Stomach (tissue), 9 donors: Measurements from ENCODE around the gene USP48. TPM values are rescaled to one million over a fixed set of nuclear protein-coding genes. Genes with fewer than 3 reads are reported as not detected.

Experiments
- DNase-seq, 2 donors: peaks; one replicate each; pipeline versions ENCODE4 v3.0.0 to v3.0.0-alpha.2; 2013 to 2019
- H3K27ac ChIP-seq, 5 donors: fragments of 200-600 bp in 4 of 5; sonication (generic) in 4 of 5; one replicate each; pipeline ENCODE4 v1.5.1; 2013 to 2019; ENCODE audit warnings: mild to moderate bottlenecking in 1 of 5, moderate library complexity in 1 of 5
- H3K27me3 ChIP-seq, 3 donors: fragments of 200-600 bp; sonication (generic); one replicate each; pipeline ENCODE4 v1.5.1; 2017 to 2019; ENCODE audit warnings: mixed run types in 1 of 3
- H3K36me3 ChIP-seq, 4 donors: fragments of 200-600 bp; sonication (generic); 1 replicate in 3 of 4; 2 replicates in 1 of 4; pipeline ENCODE4 v1.5.1; 2016 to 2019
- H3K4me1 ChIP-seq, 4 donors: fragments of 200-600 bp; sonication (generic); one replicate each; pipeline ENCODE4 v1.5.1; 2016 to 2019
- H3K4me3 ChIP-seq, 4 donors: fragments of 200-600 bp; sonication (generic) in 3 of 4; one replicate each; pipeline ENCODE4 v1.5.1; 2016 to 2019; ENCODE audit warnings: mild to moderate bottlenecking in 1 of 4
- H3K9me3 ChIP-seq, 4 donors: fragments of 200-600 bp; sonication (generic); one replicate each; pipeline ENCODE4 v1.5.1; 2016 to 2019
- CTCF ChIP-seq, 7 experiments: fragments of 450-650 bp in 4 of 7; fragments of 200-600 bp in 3 of 7; sonication (generic) in 3 of 7; IDR thresholded peaks; one replicate each; pipeline ENCODE4 v1.5.1; 2016 to 2019; ENCODE audit warnings: antibody characterized with exemption in 7 of 7, control low read depth in 2 of 7, mild to moderate bottlenecking in 1 of 7
- EP300 ChIP-seq: sonication (generic); formaldehyde crosslinking; IDR thresholded peaks from one replicate; pipeline ENCODE4 v1.6.1; 2017; ENCODE audit warnings: antibody characterized with exemption
- POLR2A ChIP-seq, 4 donors: fragments of 450-650 bp; IDR thresholded peaks; one replicate each; pipeline ENCODE4 v1.6.1; 2016; ENCODE audit warnings: antibody characterized with exemption in 4 of 4, control low read depth in 2 of 4, mild to moderate bottlenecking in 1 of 4, moderate library complexity in 1 of 4
- POLR2AphosphoS5 ChIP-seq, 3 donors: sonication (generic); formaldehyde crosslinking; IDR thresholded peaks; one replicate each; pipeline ENCODE4 v1.6.1; 2016; ENCODE audit warnings: antibody characterized with exemption in 3 of 3
- WGBS, 5 donors: extraction: QIAGEN DNeasy Blood & Tissue Kit in 3 of 5; methylation state at CpG; one replicate each; pipeline versions ENCODE4 v1.1.5 to v1.1.7; 2013 to 2018; 5-methylcytosine and 5-hydroxymethylcytosine counted together
- intact Hi-C: fragments of 100-400 bp; cut with DNase I; formaldehyde crosslinking; loops from one replicate; pipeline ENCODE4 v1.15.1; 2023; ENCODE audit warnings: low total_unique reads
- polyA plus RNA-seq, 3 donors: library from polyadenylated mRNA; stranded (reverse); fragments of 200-250 nt; gene quantifications; one replicate each; pipeline ENCODE4 v1.2.3, GENCODE V29; 2013
- total RNA-seq, 5 donors: library from RNA; depleted of rRNA; stranded (reverse); fragments of >200 nt; gene quantifications; one replicate each; pipeline versions ENCODE4 v1.1.0 to v1.2.3, GENCODE V29; 2014 to 2016
- donor health status: healthy with polysubstance abuse.
- donor health status: Bipolar disorder and iron deficiency.
- donor health status: healthy.

Gene USP48
- total and polyA plus RNA-seq, 8 donors, result 12.7 to 144 (median 78.7) TPM

GRCh38 chr1:21724570-21724969, 58.4 kb downstream of the USP48 start:
- intact Hi-C loops, result no loop called here
- Histone ChIP-seq H3K27ac (no peak overlapping the region), H3K4me1 (peaks cover 0 to 6% (median 0%) of the 10 kb centered on the region in 4 donors), H3K9me3 (no peaks in the 10 kb centered on the region), H3K27me3 (no peaks in the 10 kb centered on the region), H3K36me3 (peaks cover 27 to 100% (median 94%) of the 10 kb centered on the region in 4 donors), H3K4me3 (no peak overlapping the region)
- no peak for DNase-seq
- TF ChIP-seq POLR2A (IDR thresholded peaks at IDR 0.05) (no peak), EP300 (no peak), POLR2AphosphoS5 (IDR thresholded peaks at IDR 0.05) (no peak), CTCF (IDR thresholded peaks at IDR 0.05) (no peak)
- WGBS, 5 donors, result 91 to 94% (median 93%) methylated on average over 3 of the region's 3 CpGs

GRCh38 chr1:21724098-21724497, 58.9 kb downstream of the USP48 start:
- H3K4me3 ChIP-seq, result no peak overlapping the region
- WGBS, 5 donors, result 92 to 96% (median 96%) methylated on average over 4 of the region's 4 CpGs
- DNase-seq, result no peak
- no peaks in the 10 kb centered on the region for H3K27me3 ChIP-seq
- no peaks in the 10 kb centered on the region for H3K9me3 ChIP-seq
- intact Hi-C loops, result no loop called here
- H3K27ac ChIP-seq, result no peak overlapping the region
- H3K36me3 ChIP-seq, result peaks cover 32 to 100% (median 94%) of the 10 kb centered on the region in 4 donors
- TF ChIP-seq EP300 (no peak), CTCF (IDR thresholded peaks at IDR 0.05) (no peak), POLR2AphosphoS5 (IDR thresholded peaks at IDR 0.05) (no peak), POLR2A (IDR thresholded peaks at IDR 0.05) (no peak)
- H3K4me1 ChIP-seq, result peaks cover 0 to 6% (median 0%) of the 10 kb centered on the region in 4 donors

- intact Hi-C loops, result no loop called here
- Histone ChIP-seq H3K4me1 (peaks cover 0 to 6% (median 0%) of the 10 kb centered on the region in 4 donors), H3K9me3 (no peaks in the 10 kb centered on the region), H3K27ac (no peak overlapping the region), H3K36me3 (peaks cover 43 to 100% (median 97%) of the 10 kb centered on the region in 4 donors), H3K4me3 (no peak overlapping the region), H3K27me3 (no peaks in the 10 kb centered on the region)
- TF ChIP-seq CTCF (IDR thresholded peaks at IDR 0.05) (no peak), EP300 (no peak), POLR2A (IDR thresholded peaks at IDR 0.05) (no peak), POLR2AphosphoS5 (IDR thresholded peaks at IDR 0.05) (no peak)
- 64 to 77% (median 70%) methylated on average over 7 of the region's 7 CpGs for WGBS, 5 donors
- no peak for DNase-seq
Measured at GRCh38 chr1:21721295-21721985, 61.5 kb downstream of the USP48 start.

- H3K36me3 ChIP-seq, result peaks cover 60 to 100% (median 100%) of the 10 kb centered on the region in 4 donors
- WGBS, 5 donors, result 68 to 78% (median 74%) methylated on average over 2 of the region's 2 CpGs
Measured at GRCh38 chr1:21716169-21716568, 66.8 kb downstream of the USP48 start.

More at GRCh38 chr1:21716169-21716568, 66.8 kb downstream of the USP48 start:
- H3K4me1 ChIP-seq, result peaks cover 0 to 1% (median 0%) of the 10 kb centered on the region in 4 donors
- no peak overlapping the region for H3K4me3 ChIP-seq
- no peak overlapping the region for H3K27ac ChIP-seq
- TF ChIP-seq POLR2AphosphoS5 (IDR thresholded peaks at IDR 0.05) (no peak), POLR2A (IDR thresholded peaks at IDR 0.05) (no peak), EP300 (no peak), CTCF (IDR thresholded peaks at IDR 0.05) (no peak)
- H3K27me3 ChIP-seq, result no peaks in the 10 kb centered on the region
- H3K9me3 ChIP-seq, result no peaks in the 10 kb centered on the region
- DNase-seq, result peak in 1 of 2 donors; percentile 16
- intact Hi-C loops, result no loop called here
